Prostate gland (tissue), 2 donors: Measurements from ENCODE around the gene MCF2. TPM values are rescaled to one million over a fixed set of nuclear protein-coding genes. Genes with fewer than 3 reads are reported as not detected.
A peak's percentile ranks its signal among the peaks of the same experiment; 100 is the strongest.

Experiments used
- DNase-seq: peaks from one replicate; pipeline ENCODE4 v3.0.0-alpha.2; 2019; ENCODE audit warnings: low spot score
- H3K27ac ChIP-seq, 2 donors: fragments of 200-600 bp; sonication (generic); 2 replicates each; pipeline ENCODE4 v1.5.1; 2017 to 2019
- H3K27me3 ChIP-seq: fragments of 200-600 bp; sonication (generic); replicated peaks from 2 replicates; pipeline ENCODE4 v1.5.1; 2019; ENCODE audit not compliant: insufficient read depth
- H3K36me3 ChIP-seq, 2 donors: fragments of 200-600 bp; sonication (generic); 1 replicate in 1 of 2; 2 replicates in 1 of 2; pipeline versions ENCODE4 v1.5.1 to v1.8.1; 2017 to 2019
- H3K4me1 ChIP-seq: fragments of 200-600 bp; sonication (generic); replicated peaks from 2 replicates; pipeline ENCODE4 v1.5.1; 2019
- H3K4me3 ChIP-seq, 2 donors: fragments of 200-600 bp; sonication (generic); 2 replicates each; pipeline ENCODE4 v1.5.1; 2017 to 2019
- H3K9me3 ChIP-seq: fragments of 200-600 bp; sonication (generic); 2 replicates; pipeline ENCODE4 v1.5.1; 2017
- POLR2A ChIP-seq: fragments of 450-650 bp; IDR thresholded peaks from one replicate; pipeline ENCODE4 v1.6.1; 2016; ENCODE audit warnings: antibody characterized with exemption, mild to moderate bottlenecking
- POLR2AphosphoS5 ChIP-seq: sonication (generic); formaldehyde crosslinking; IDR thresholded peaks from one replicate; pipeline ENCODE4 v1.6.1; 2017; ENCODE audit warnings: antibody characterized with exemption
- WGBS: methylation state at CpG from one replicate; pipeline ENCODE4 v1.1.5; 2018; 5-methylcytosine and 5-hydroxymethylcytosine counted together
- intact Hi-C: fragments of 100-400 bp; cut with DNase I; formaldehyde crosslinking; loops from one replicate; pipeline ENCODE4 v1.14.2; 2022
- total RNA-seq, 2 donors: library from RNA; depleted of rRNA; stranded (reverse); fragments of >200 nt; gene quantifications; one replicate each; pipeline ENCODE4 v1.1.0, GENCODE V29; 2016
- TF ChIP-seq, protein P1 (sequence below), 4 experiments: fragments of 200-600 bp in 2 of 4; fragments of 450-650 bp in 2 of 4; sonication (generic) in 2 of 4; IDR thresholded peaks; 1 replicate in 3 of 4; 2 replicates in 1 of 4; pipeline ENCODE4 v1.5.1; 2016 to 2019; ENCODE audit warnings: antibody characterized with exemption in 4 of 4, mild to moderate bottlenecking in 2 of 4, moderate library complexity in 2 of 4

Gene MCF2
- total RNA-seq, 2 donors from 2014 or later = 0.32 to 27.9 TPM

DNA sequence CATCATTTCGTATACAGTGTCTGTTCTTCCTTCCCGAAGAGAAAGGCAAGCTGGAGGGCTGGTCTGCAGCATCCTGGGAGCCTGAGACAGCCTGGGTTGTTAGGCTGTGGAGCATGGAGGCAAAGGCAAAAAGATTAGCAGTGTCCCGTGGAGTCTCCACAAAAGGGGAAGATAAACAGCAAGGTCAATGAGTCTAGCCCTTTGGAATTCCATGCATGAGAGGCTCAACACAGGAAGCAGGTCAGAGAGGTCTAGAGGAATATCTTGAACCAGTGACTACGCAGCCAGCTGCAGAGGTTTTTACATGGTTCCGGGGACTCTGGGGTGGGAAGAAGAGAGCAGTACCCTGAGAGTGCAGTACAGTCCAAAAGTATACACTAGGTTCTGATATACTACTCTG is 12.2 kb upstream of the MCF2 start:
- no peaks in the 10 kb centered on the region for H3K4me1 ChIP-seq
- WGBS = 64% methylated on average over 5 of the region's 5 CpGs
- no peak overlapping the region for H3K4me3 ChIP-seq
- no peaks in the 10 kb centered on the region for H3K27me3 ChIP-seq
- DNase-seq = no peak
- H3K27ac ChIP-seq = no peak overlapping the region
- TF ChIP-seq POLR2A (no peak), POLR2AphosphoS5 (no peak)
- TF ChIP-seq, protein P1, sequence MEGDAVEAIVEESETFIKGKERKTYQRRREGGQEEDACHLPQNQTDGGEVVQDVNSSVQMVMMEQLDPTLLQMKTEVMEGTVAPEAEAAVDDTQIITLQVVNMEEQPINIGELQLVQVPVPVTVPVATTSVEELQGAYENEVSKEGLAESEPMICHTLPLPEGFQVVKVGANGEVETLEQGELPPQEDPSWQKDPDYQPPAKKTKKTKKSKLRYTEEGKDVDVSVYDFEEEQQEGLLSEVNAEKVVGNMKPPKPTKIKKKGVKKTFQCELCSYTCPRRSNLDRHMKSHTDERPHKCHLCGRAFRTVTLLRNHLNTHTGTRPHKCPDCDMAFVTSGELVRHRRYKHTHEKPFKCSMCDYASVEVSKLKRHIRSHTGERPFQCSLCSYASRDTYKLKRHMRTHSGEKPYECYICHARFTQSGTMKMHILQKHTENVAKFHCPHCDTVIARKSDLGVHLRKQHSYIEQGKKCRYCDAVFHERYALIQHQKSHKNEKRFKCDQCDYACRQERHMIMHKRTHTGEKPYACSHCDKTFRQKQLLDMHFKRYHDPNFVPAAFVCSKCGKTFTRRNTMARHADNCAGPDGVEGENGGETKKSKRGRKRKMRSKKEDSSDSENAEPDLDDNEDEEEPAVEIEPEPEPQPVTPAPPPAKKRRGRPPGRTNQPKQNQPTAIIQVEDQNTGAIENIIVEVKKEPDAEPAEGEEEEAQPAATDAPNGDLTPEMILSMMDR (IDR thresholded peaks at IDR 0.05) = no peak
- H3K9me3 ChIP-seq = no peaks in the 10 kb centered on the region
- no peaks in the 10 kb centered on the region for H3K36me3 ChIP-seq
- intact Hi-C loops = no loop called here

DNA sequence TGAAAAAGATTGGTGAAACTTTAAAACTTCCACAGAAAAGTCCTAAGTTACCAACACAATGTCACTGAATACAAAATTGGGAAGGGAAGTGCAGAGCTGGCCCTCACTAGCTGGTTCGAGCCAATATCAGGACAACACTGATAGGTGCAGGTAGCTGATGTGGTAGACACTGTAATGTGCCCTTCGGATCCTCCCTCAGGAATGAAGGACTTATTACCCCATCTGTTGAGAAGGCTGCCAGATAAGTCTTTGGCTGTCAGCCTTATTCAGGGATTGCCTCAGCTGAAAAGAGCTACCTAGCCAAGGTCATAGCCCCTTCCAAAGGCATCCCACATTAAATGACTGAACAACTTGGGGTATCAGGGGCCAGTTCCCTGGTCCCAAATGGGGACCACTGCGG is 5.3 kb downstream of the MCF2 start:
- Histone ChIP-seq H3K9me3 (no peaks in the 10 kb centered on the region), H3K4me1 (no peaks in the 10 kb centered on the region), H3K27ac (no peak overlapping the region), H3K4me3 (no peak overlapping the region), H3K27me3 (no peaks in the 10 kb centered on the region), H3K36me3 (no peaks in the 10 kb centered on the region)
- TF ChIP-seq POLR2AphosphoS5 (no peak), POLR2A (no peak)
- TF ChIP-seq, protein P1 (IDR thresholded peaks at IDR 0.05) = no peak
- intact Hi-C loops = no loop called here
- no peak for DNase-seq
- 97% methylated on average over 3 of the region's 3 CpGs for WGBS

DNA sequence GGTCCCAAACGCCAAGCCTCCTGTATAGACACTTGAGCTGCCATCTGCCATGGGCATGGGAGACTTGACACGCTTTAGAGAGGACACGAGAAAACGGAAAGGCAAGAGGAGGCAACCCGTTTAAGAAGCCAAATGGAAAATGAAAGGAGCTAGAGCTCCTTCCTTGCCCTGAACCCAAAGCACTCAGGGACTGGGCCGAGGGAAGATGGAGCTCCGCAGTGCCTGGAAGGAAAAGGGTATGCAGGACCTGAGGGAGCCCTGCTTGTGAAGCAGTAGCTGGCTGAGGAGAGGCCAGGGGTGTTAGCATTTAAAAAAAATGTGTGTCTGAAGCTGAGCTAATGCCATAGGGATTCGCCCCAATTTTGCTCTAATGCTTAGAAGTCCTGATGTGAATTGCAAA is 15.1 kb downstream of the MCF2 start:
- Histone ChIP-seq H3K27me3 (no peaks in the 10 kb centered on the region), H3K4me1 (no peaks in the 10 kb centered on the region), H3K4me3 (no peak overlapping the region), H3K36me3 (no peaks in the 10 kb centered on the region), H3K9me3 (no peaks in the 10 kb centered on the region), H3K27ac (no peak overlapping the region)
- TF ChIP-seq POLR2AphosphoS5 (no peak), POLR2A (no peak)
- TF ChIP-seq, protein P1 (IDR thresholded peaks at IDR 0.05) = no peak
- intact Hi-C loops = no loop called here
- 67% methylated on average over 8 of the region's 8 CpGs for WGBS
- DNase-seq = no peak

DNA sequence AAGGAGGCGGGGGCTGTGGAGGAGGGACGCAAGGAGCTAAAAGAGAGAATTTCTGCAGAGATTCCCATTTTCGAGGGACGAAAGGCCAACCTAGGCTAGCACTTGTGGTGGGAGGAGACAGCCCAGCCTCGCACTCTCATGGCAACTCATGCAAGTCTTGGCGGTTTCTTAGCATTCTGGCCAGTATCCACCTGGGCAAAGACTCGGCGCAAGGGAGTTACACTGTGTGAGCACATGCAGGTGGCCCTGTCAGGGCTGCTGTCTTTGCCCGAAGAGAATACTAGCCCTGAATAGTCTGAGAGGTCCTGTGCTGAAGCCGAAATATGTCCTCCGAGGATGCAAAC is 15.5 kb downstream of the MCF2 start:
- intact Hi-C loops = no loop called here
- H3K27ac ChIP-seq = no peak overlapping the region
- no peaks in the 10 kb centered on the region for H3K9me3 ChIP-seq
- H3K4me1 ChIP-seq = no peaks in the 10 kb centered on the region
- TF ChIP-seq POLR2A (no peak), POLR2AphosphoS5 (no peak)
- TF ChIP-seq, protein P1 (IDR thresholded peaks at IDR 0.05) = no peak
- H3K4me3 ChIP-seq = peak overlapping the region; percentile 21 to 31
- H3K36me3 ChIP-seq = no peaks in the 10 kb centered on the region
- H3K27me3 ChIP-seq = no peaks in the 10 kb centered on the region
- WGBS = 19% methylated on average over 9 of the region's 11 CpGs
- DNase-seq = no peak

DNA sequence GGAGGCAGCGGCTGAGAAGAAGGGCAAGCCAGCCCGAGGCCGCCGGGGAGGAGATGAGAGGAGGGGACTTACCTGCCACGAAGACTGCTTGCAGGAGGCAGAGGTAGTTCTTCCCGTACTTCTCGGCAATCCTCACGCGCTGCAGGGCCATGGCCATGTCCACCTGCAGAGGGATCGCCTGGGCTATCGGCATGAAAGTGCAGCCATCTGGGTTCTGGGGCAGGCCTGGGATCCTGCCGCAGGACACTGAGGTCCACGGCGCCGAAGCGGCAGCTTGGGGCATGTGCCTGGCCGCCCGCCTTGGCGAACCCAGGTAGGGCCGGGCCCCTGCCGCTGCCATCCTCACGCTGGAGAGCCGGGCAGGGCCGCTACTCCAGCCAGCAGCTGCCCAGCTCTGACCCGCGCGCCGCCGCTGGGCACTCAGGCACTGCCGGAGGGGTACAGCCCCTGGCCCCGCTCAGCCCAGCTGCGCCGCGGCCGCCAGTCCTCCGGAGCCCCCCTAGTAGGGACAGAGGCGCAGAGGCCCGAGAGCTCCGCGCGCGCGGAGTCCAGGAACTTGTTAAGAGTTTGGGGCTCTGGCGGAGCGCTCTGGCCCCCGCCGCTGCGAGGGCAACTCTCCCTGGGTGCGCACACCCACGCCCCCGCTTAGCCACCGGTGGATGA is 16.0 kb downstream of the MCF2 start:
- no peaks in the 10 kb centered on the region for H3K27me3 ChIP-seq
- no peaks in the 10 kb centered on the region for H3K36me3 ChIP-seq
- H3K27ac ChIP-seq = no peak overlapping the region
- H3K9me3 ChIP-seq = no peaks in the 10 kb centered on the region
- no peaks in the 10 kb centered on the region for H3K4me1 ChIP-seq
- intact Hi-C loops = no loop called here
- TF ChIP-seq, protein P1 (IDR thresholded peaks at IDR 0.05) = no peak
- no peak for TF ChIP-seq POLR2A
- TF ChIP-seq POLR2AphosphoS5 = no peak
- peak overlapping the region; percentile 21 to 31 for H3K4me3 ChIP-seq
- WGBS = 0% methylated on average over 13 of the region's 52 CpGs
- no peak for DNase-seq
